PC-9 (cell line): Measurements from ENCODE around the gene MICB. TPM values are rescaled to one million over a fixed set of nuclear protein-coding genes. Genes with fewer than 3 reads are reported as not detected.

Experiments
- BruUV-seq: library from RNA; stranded (reverse); fragments of 400-500 nt; replicated peaks from 2 replicates; lab custom pipeline; 2021; lab: Mats Ljungman, UMichigan
- CTCF ChIA-PET: fragments of 300-600 bp; sonication (Branson Sonifier 250); formaldehyde crosslinking; loops from one replicate; lab custom pipeline; 2022; ENCODE audit warnings: antibody characterized with exemption; lab: Charles Lee
- POLR2A ChIA-PET: fragments of 300-600 bp; sonication (Branson Sonifier 250); formaldehyde crosslinking; loops from one replicate; lab custom pipeline; 2022; ENCODE audit warnings: antibody characterized with exemption; ENCODE audit not compliant: unreplicated experiment; lab: Charles Lee
- DNase-seq, 2 experiments: peaks; one replicate each; pipeline versions ENCODE4 v3.0.0 to v3.0.0-alpha.2; 2015 to 2022; ENCODE audit warnings: mixed read lengths in 1 of 2
- H2AFZ ChIP-seq: fragments of 200-600 bp; sonication (generic); 2 replicates; pipeline ENCODE4 v1.8.1; 2017; ENCODE audit warnings: antibody characterized with exemption
- H3F3A ChIP-seq: fragments of 200-600 bp; sonication (generic); 2 replicates; pipeline ENCODE4 v1.8.1; 2017; ENCODE audit warnings: antibody characterized with exemption, mild to moderate bottlenecking, low read depth; ENCODE audit not compliant: insufficient read depth
- H3K27ac ChIP-seq: fragments of 200-600 bp; sonication (generic); 2 replicates; pipeline ENCODE4 v1.6.1; 2016; ENCODE audit warnings: mixed run types
- H3K27me3 ChIP-seq: fragments of 200-600 bp; sonication (generic); 2 replicates; pipeline ENCODE4 v1.6.1; 2016; ENCODE audit warnings: low read depth, mixed run types; ENCODE audit not compliant: insufficient read depth
- H3K36me3 ChIP-seq: fragments of 200-600 bp; sonication (generic); 2 replicates; pipeline ENCODE4 v1.6.1; 2016; ENCODE audit warnings: low read depth, mixed run types
- H3K4me1 ChIP-seq: fragments of 200-600 bp; sonication (generic); replicated peaks from 2 replicates; pipeline ENCODE4 v1.6.1; 2016; ENCODE audit warnings: mixed run types; ENCODE audit not compliant: insufficient read depth
- H3K4me2 ChIP-seq: fragments of 200-600 bp; sonication (generic); 2 replicates; pipeline ENCODE4 v1.6.1; 2017; ENCODE audit warnings: mixed run types
- H3K4me3 ChIP-seq: fragments of 200-600 bp; sonication (generic); 2 replicates; pipeline ENCODE4 v1.6.1; 2016; ENCODE audit warnings: mixed run types
- H3K79me2 ChIP-seq: fragments of 200-600 bp; sonication (generic); 2 replicates; pipeline ENCODE4 v1.6.1; 2017; ENCODE audit warnings: low read depth, mixed run types
- H3K9me2 ChIP-seq: fragments of 200-600 bp; sonication (generic); 2 replicates; pipeline ENCODE4 v1.8.1; 2017; ENCODE audit warnings: mild to moderate bottlenecking; ENCODE audit not compliant: insufficient read depth
- H3K9me3 ChIP-seq: fragments of 200-600 bp; sonication (generic); 2 replicates; pipeline ENCODE4 v1.8.1; 2016; ENCODE audit warnings: low read depth; ENCODE audit not compliant: insufficient read depth
- H4K20me1 ChIP-seq: fragments of 200-600 bp; sonication (generic); 2 replicates; pipeline ENCODE4 v1.8.1; 2017; ENCODE audit not compliant: insufficient read depth
- EZH2 ChIP-seq: fragments of 200-600 bp; sonication (generic); IDR thresholded peaks from 2 replicates; pipeline ENCODE4 v1.8.0; 2017; ENCODE audit warnings: antibody characterized with exemption, low read depth
- intact Hi-C: fragments of 100-400 bp; cut with micrococcal nuclease; formaldehyde crosslinking; loops from one replicate; pipeline ENCODE4 v1.10.0; 2022; ENCODE audit not compliant: unreplicated experiment
- total RNA-seq: library from RNA; stranded (reverse); gene quantifications from 2 replicates; pipeline ENCODE4 v1.2.3, GENCODE V29; 2021
- TF ChIP-seq, protein P1 (sequence below): fragments of 200-600 bp; sonication (generic); conservative IDR thresholded peaks from 2 replicates; pipeline ENCODE4 v1.6.1; 2017; ENCODE audit warnings: mixed run types, antibody characterized with exemption, mild to moderate bottlenecking, moderate library complexity

MICB gene
- total RNA-seq, 1 experiment from 2014 or later, result 37.8 TPM

DNA sequence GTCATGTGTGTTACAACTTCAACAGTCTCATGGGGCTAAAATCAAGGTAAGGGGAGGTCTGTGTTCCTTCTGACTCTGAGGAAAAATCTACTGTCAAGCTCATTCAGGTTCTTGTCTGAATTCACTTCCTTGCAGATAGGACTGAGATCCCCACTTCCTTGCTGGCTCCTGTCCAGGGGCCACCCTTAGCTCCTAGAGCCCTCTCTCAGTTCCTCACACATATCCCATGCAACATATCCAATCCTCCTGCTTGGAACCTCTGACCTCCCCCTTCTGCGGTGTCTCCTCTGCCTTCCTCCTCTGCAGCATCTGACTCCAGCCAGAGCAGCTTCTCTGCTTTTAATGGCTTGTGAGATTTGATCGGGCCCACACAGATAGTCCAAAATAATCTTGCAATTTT is 27.1 kb upstream of the MICB start:
- Histone ChIP-seq H3K4me1 (peaks cover 14% of the 10 kb centered on the region), H3K36me3 (no peaks in the 10 kb centered on the region), H3K4me2 (no peak overlapping the region), H3K9me2 (no peaks in the 10 kb centered on the region), H2AFZ (no peak overlapping the region), H3K9me3 (no peaks in the 10 kb centered on the region), H3K79me2 (no peaks in the 10 kb centered on the region), H3K27me3 (peaks cover 8% of the 10 kb centered on the region), H3F3A (no peaks in the 10 kb centered on the region), H3K27ac (no peak overlapping the region), H4K20me1 (no peaks in the 10 kb centered on the region), H3K4me3 (no peak overlapping the region)
- no peak for TF ChIP-seq EZH2
- TF ChIP-seq, protein P1, sequence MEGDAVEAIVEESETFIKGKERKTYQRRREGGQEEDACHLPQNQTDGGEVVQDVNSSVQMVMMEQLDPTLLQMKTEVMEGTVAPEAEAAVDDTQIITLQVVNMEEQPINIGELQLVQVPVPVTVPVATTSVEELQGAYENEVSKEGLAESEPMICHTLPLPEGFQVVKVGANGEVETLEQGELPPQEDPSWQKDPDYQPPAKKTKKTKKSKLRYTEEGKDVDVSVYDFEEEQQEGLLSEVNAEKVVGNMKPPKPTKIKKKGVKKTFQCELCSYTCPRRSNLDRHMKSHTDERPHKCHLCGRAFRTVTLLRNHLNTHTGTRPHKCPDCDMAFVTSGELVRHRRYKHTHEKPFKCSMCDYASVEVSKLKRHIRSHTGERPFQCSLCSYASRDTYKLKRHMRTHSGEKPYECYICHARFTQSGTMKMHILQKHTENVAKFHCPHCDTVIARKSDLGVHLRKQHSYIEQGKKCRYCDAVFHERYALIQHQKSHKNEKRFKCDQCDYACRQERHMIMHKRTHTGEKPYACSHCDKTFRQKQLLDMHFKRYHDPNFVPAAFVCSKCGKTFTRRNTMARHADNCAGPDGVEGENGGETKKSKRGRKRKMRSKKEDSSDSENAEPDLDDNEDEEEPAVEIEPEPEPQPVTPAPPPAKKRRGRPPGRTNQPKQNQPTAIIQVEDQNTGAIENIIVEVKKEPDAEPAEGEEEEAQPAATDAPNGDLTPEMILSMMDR, result no peak
- ChIA-PET POLR2A (no interaction called here), CTCF (no interaction called here)
- intact Hi-C loops, result no loop called here
- DNase-seq, result no peak
- no TSS peak for BruUV-seq

DNA sequence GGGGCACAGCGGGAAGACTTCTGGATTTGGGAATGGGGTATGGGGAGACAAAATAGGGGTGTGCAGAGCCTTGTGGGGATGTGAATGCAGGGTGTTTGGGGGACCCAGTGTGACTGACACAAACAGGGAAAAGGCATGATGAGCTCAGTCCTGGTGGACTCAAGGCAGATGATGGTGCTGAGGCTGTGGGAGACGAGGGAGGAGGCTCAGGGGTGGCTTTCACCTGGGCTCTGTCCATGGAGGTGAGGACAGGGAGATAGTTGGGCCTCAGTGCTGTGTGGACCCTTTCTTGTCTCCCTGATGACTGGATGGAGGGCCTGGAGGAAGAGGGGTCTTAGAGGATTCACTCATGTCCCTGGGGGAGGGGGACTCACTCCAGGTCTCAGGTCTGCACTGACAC is 26.2 kb upstream of the MICB start:
- Histone ChIP-seq H3K9me3 (no peaks in the 10 kb centered on the region), H4K20me1 (no peaks in the 10 kb centered on the region), H3K4me2 (no peak overlapping the region), H3K9me2 (no peaks in the 10 kb centered on the region), H3K36me3 (no peaks in the 10 kb centered on the region), H2AFZ (no peak overlapping the region), H3K27me3 (peaks cover 8% of the 10 kb centered on the region), H3F3A (no peaks in the 10 kb centered on the region), H3K27ac (no peak overlapping the region), H3K4me3 (no peak overlapping the region), H3K4me1 (peaks cover 14% of the 10 kb centered on the region), H3K79me2 (no peaks in the 10 kb centered on the region)
- DNase-seq, result no peak
- intact Hi-C loops, result no loop called here
- CTCF ChIA-PET, result no interaction called here
- no peak for TF ChIP-seq EZH2
- TF ChIP-seq, protein P1, result no peak
- POLR2A ChIA-PET, result no interaction called here
- no TSS peak for BruUV-seq

- no peak for TF ChIP-seq EZH2
- TF ChIP-seq, protein P1, result no peak
- no TSS peak for BruUV-seq
- H3K27me3 ChIP-seq, result peaks cover 8% of the 10 kb centered on the region
- H4K20me1 ChIP-seq, result no peaks in the 10 kb centered on the region
- H3K36me3 ChIP-seq, result no peaks in the 10 kb centered on the region
- intact Hi-C loops, result no loop called here
- H3F3A ChIP-seq, result no peaks in the 10 kb centered on the region
- no peaks in the 10 kb centered on the region for H3K79me2 ChIP-seq
- H3K4me1 ChIP-seq, result peaks cover 14% of the 10 kb centered on the region
- POLR2A ChIA-PET, result no interaction called here
- H2AFZ ChIP-seq, result no peak overlapping the region
- no peak overlapping the region for H3K27ac ChIP-seq
- CTCF ChIA-PET, result no interaction called here
- DNase-seq, result no peak
- H3K9me3 ChIP-seq, result no peaks in the 10 kb centered on the region
- no peak overlapping the region for H3K4me3 ChIP-seq
- H3K4me2 ChIP-seq, result no peak overlapping the region
- no peaks in the 10 kb centered on the region for H3K9me2 ChIP-seq
Measured at GRCh38 chr6:31472259-31472658, 25.7 kb upstream of the MICB start.
